H1 (cell line): Measurements from ENCODE around the gene STEAP2. TPM values are rescaled to one million over a fixed set of nuclear protein-coding genes. Genes with fewer than 3 reads are reported as not detected.

ENCODE experiments used
- CTCF ChIA-PET: fragments of 300-600 bp; sonication (Branson Sonifier 250); formaldehyde crosslinking; loops from one replicate; lab custom pipeline; 2021; ENCODE audit not compliant: partially characterized antibody; lab: Charles Lee
- POLR2A ChIA-PET: fragments of 300-600 bp; sonication (Branson Sonifier 250); formaldehyde crosslinking; loops from one replicate; lab custom pipeline; 2021; ENCODE audit warnings: inconsistent platforms; ENCODE audit not compliant: partially characterized antibody; lab: Charles Lee
- DNase-seq, 2 experiments: peaks; one replicate each; pipeline versions ENCODE4 v3.0.0 to v3.0.0-alpha.2; 2010 to 2022; ENCODE audit warnings: low spot score in 2 of 2, low read depth in 1 of 2, mixed read lengths in 1 of 2
- FAIRE-seq: peaks from 2 replicates; lab custom pipeline; 2011; peaks lifted over from hg19 to GRCh38; lab: Jason Lieb, UNC
- H2AFZ ChIP-seq: 2 replicates; pipeline ENCODE4 v1.8.1; 2012; ENCODE audit warnings: low read length, inconsistent platforms
- H2AK5ac ChIP-seq: 2 replicates; pipeline ENCODE4 v1.6.1; 2013; ENCODE audit warnings: low read depth, low read length
- H2BK120ac ChIP-seq: replicated peaks from 2 replicates; pipeline ENCODE3; 2013; ENCODE audit warnings: low read depth, low read length, inconsistent platforms
- H2BK12ac ChIP-seq: 2 replicates; pipeline ENCODE4 v1.6.1; 2013; ENCODE audit warnings: low read depth, low read length
- H2BK15ac ChIP-seq: 2 replicates; pipeline ENCODE4 v1.6.1; 2013; ENCODE audit warnings: low read length
- H2BK20ac ChIP-seq: 2 replicates; pipeline ENCODE4 v1.6.1; 2013; ENCODE audit warnings: low read length
- H2BK5ac ChIP-seq: 2 replicates; pipeline ENCODE4 v1.6.1; 2013; ENCODE audit warnings: low read depth, low read length
- H3K14ac ChIP-seq: 2 replicates; pipeline ENCODE4 v1.6.1; 2013; ENCODE audit warnings: inconsistent platforms; ENCODE audit not compliant: insufficient read length
- H3K18ac ChIP-seq: 2 replicates; pipeline ENCODE4 v1.6.1; 2013; ENCODE audit warnings: low read length; ENCODE audit errors: extremely low read depth
- H3K23ac ChIP-seq: 2 replicates; pipeline ENCODE4 v1.6.1; 2013; ENCODE audit warnings: inconsistent platforms; ENCODE audit not compliant: insufficient read length
- H3K23me2 ChIP-seq: 2 replicates; pipeline ENCODE4 v1.6.1; 2013; ENCODE audit warnings: low read depth, low read length
- H3K27ac ChIP-seq: 2 replicates; pipeline ENCODE4 v1.6.1; 2011; ENCODE audit warnings: low read depth, low read length, inconsistent platforms
- H3K27me3 ChIP-seq, 4 experiments: replicated peaks in 1 of 4; 1 replicate in 1 of 4; 2 replicates in 3 of 4; pipeline versions ENCODE4 v1.6.1 to v1.8.1; 2011 to 2013; ENCODE audit warnings: low read length in 3 of 4, mild to moderate bottlenecking in 3 of 4, inconsistent platforms in 2 of 4, mixed read lengths in 2 of 4, moderate library complexity in 1 of 4; ENCODE audit not compliant: control insufficient read depth in 3 of 4, insufficient read depth in 3 of 4; ENCODE audit errors: extremely low read depth in 1 of 4
- H3K36me3 ChIP-seq, 4 experiments: 2 replicates each; pipeline versions ENCODE4 v1.6.1 to v1.8.1; 2011 to 2013; ENCODE audit warnings: mild to moderate bottlenecking in 4 of 4, low read length in 3 of 4, moderate library complexity in 2 of 4, control low read depth in 1 of 4, inconsistent platforms in 1 of 4; ENCODE audit not compliant: insufficient read depth in 4 of 4, control insufficient read depth in 2 of 4
- H3K4ac ChIP-seq: replicated peaks from 2 replicates; pipeline ENCODE3; 2013; ENCODE audit warnings: low read length, low read depth, mixed read lengths, inconsistent platforms; ENCODE audit not compliant: insufficient read length
- H3K4me1 ChIP-seq, 4 experiments: replicated peaks in 1 of 4; 1 replicate in 1 of 4; 2 replicates in 3 of 4; pipeline versions ENCODE4 v1.6.1 to v1.8.1; 2011 to 2013; ENCODE audit warnings: low read length in 3 of 4, inconsistent platforms in 2 of 4, mixed read lengths in 1 of 4; ENCODE audit not compliant: insufficient read depth in 4 of 4, control insufficient read depth in 3 of 4
- H3K4me2 ChIP-seq, 2 experiments: 2 replicates each; pipeline versions ENCODE4 v1.6.1 to v1.8.1; 2011 to 2013; ENCODE audit warnings: low read depth in 2 of 2, low read length in 2 of 2, control low read depth in 1 of 2, inconsistent platforms in 1 of 2, mild to moderate bottlenecking in 1 of 2; ENCODE audit not compliant: insufficient read depth in 1 of 2
- H3K4me3 ChIP-seq, 4 experiments: fragments of 200-600, 300-600 bp in 1 of 4; sonication (generic), shearing (Covaris generic), sonication (Bioruptor Twin) in 1 of 4; 2 replicates each; pipeline versions ENCODE4 v1.5.1 to v1.8.1; 2011 to 2016; ENCODE audit warnings: low read length in 4 of 4, low read depth in 3 of 4, control low read depth in 2 of 4, inconsistent platforms in 2 of 4, mild to moderate bottlenecking in 2 of 4, mixed read lengths in 1 of 4, moderate library complexity in 1 of 4; ENCODE audit not compliant: insufficient read depth in 2 of 4; ENCODE audit errors: extremely low read depth in 1 of 4
- H3K56ac ChIP-seq: replicated peaks from 2 replicates; pipeline ENCODE3; 2013; ENCODE audit warnings: low read depth, mild to moderate bottlenecking, mixed read lengths, low read length, inconsistent platforms; ENCODE audit not compliant: insufficient read length
- H3K79me1 ChIP-seq: 2 replicates; pipeline ENCODE4 v1.6.1; 2013; ENCODE audit warnings: low read depth, low read length, control low read depth
- H3K79me2 ChIP-seq, 2 experiments: 2 replicates each; pipeline versions ENCODE4 v1.6.1 to v1.8.1; 2012 to 2013; ENCODE audit warnings: low read length in 2 of 2, mild to moderate bottlenecking in 2 of 2, inconsistent platforms in 1 of 2; ENCODE audit not compliant: insufficient read depth in 2 of 2, control insufficient read depth in 1 of 2
- H3K9ac ChIP-seq, 4 experiments: replicated peaks in 1 of 4; 1 replicate in 1 of 4; 2 replicates in 3 of 4; pipeline versions ENCODE4 v1.6.1 to v1.8.1; 2011 to 2013; ENCODE audit warnings: low read depth in 3 of 4, low read length in 3 of 4, control low read depth in 2 of 4, mild to moderate bottlenecking in 2 of 4, moderate library complexity in 2 of 4, inconsistent platforms in 1 of 4; ENCODE audit errors: extremely low read depth in 1 of 4
- H3K9me3 ChIP-seq, 2 experiments: 2 replicates each; pipeline versions ENCODE4 v1.6.1 to v1.8.1; 2012 to 2013; ENCODE audit warnings: mild to moderate bottlenecking in 2 of 2, moderate library complexity in 2 of 2, control low read depth in 1 of 2, inconsistent platforms in 1 of 2, low read depth in 1 of 2, low read length in 1 of 2, mixed read lengths in 1 of 2; ENCODE audit not compliant: insufficient read depth in 2 of 2
- H4K20me1 ChIP-seq, 2 experiments: replicated peaks in 1 of 2; 2 replicates each; pipeline versions ENCODE3 to v1.8.1; 2011 to 2013; ENCODE audit warnings: inconsistent platforms in 2 of 2, low read length in 2 of 2, mild to moderate bottlenecking in 1 of 2; ENCODE audit not compliant: insufficient read depth in 2 of 2, control insufficient read depth in 1 of 2
- H4K5ac ChIP-seq: 2 replicates; pipeline ENCODE4 v1.6.1; 2013; ENCODE audit warnings: low read length, low read depth, mixed read lengths, inconsistent platforms; ENCODE audit not compliant: insufficient read length
- H4K8ac ChIP-seq: 2 replicates; pipeline ENCODE4 v1.8.0; 2013; ENCODE audit warnings: mild to moderate bottlenecking, moderate library complexity, low read length, inconsistent platforms; ENCODE audit not compliant: insufficient read depth; ENCODE audit errors: extremely low read depth
- H4K91ac ChIP-seq: replicated peaks from 2 replicates; pipeline ENCODE3; 2013; ENCODE audit warnings: low read length, mixed read lengths, inconsistent platforms; ENCODE audit not compliant: insufficient read length
- KDM1A ChIP-seq: fragments of 200-600, 300-600 bp; sonication (generic); IDR thresholded peaks from 2 replicates; pipeline ENCODE4 v1.7.1; 2016; ENCODE audit warnings: mild to moderate bottlenecking, low read length, borderline replicate concordance
- POLR2AphosphoS5 ChIP-seq: IDR thresholded peaks from 2 replicates; pipeline ENCODE4 v1.6.1; 2011; ENCODE audit warnings: low read depth, low read length
- RAD21 ChIP-seq, 2 experiments: IDR thresholded peaks in 1 of 2; conservative IDR thresholded peaks in 1 of 2; 2 replicates each; pipeline ENCODE4 v1.6.1; 2011; ENCODE audit warnings: low read depth in 2 of 2, low read length in 2 of 2, improper control_type of control experiment in 1 of 2, inconsistent platforms in 1 of 2, mild to moderate bottlenecking in 1 of 2, moderate library complexity in 1 of 2
- TAF1 ChIP-seq: IDR thresholded peaks from 2 replicates; pipeline ENCODE4 v1.6.1; 2011; ENCODE audit warnings: mild to moderate bottlenecking, low read depth, low read length
- WGBS, 2 experiments: shearing (Covaris generic) in 1 of 2; methylation state at CpG; one replicate each; pipeline versions ENCODE4 v1.1.6 to v1.1.7; 2013 to 2015; ENCODE audit warnings: low lambda C conversion rate in 2 of 2, mixed read lengths in 2 of 2, inconsistent platforms in 1 of 2, low coverage in 1 of 2, missing lambda C conversion rate in 1 of 2; ENCODE audit not compliant: insufficient replicate concordance in 2 of 2, insufficient coverage in 1 of 2, insufficient read length in 1 of 2; ENCODE audit errors: extremely low coverage in 1 of 2, missing lambda C conversion rate in 1 of 2; 5-methylcytosine and 5-hydroxymethylcytosine counted together
- polyA plus RNA-seq, 7 experiments: library from polyadenylated mRNA; depleted of rRNA in 3 of 7; stranded (reverse) in 5 of 7; unstranded in 2 of 7; fragments of >200 nt in 5 of 7; fragments of 200-250 nt in 2 of 7; gene quantifications; 1 replicate in 5 of 7; 2 replicates in 1 of 7; 4 replicates in 1 of 7; pipeline versions ENCODE4 v1.2.1 to v1.2.3, GENCODE V29; 2011 to 2013; ENCODE audit warnings: missing spikeins in 2 of 7, mixed read lengths in 2 of 7
- total RNA-seq: library from RNA; stranded (reverse); fragmentation: NEBNext Ultra II Directional; extraction: Animal tissue kit (Norgen Biotek cat#: 25700); gene quantifications from 2 replicates; pipeline ENCODE4 v1.2.1, GENCODE V29; 2021

The STEAP2 gene
- total and polyA plus RNA-seq, 2 of the 8 experiments (the other 6 are each of a cell fraction or from before 2014, with no cell fraction given), result 13.4 to 18.4 TPM

- Histone ChIP-seq H3K56ac (no peak overlapping the region), H2AFZ (no peak overlapping the region)
- TF ChIP-seq RAD21 (IDR thresholded peaks at IDR 0.05 in 1 of 2, conservative IDR thresholded peaks at IDR 0.05 in 1 of 2; ENCODE audit: low read depth in 2 of 2, low read length in 2 of 2), result no peak
- no peak for TF ChIP-seq TAF1
- no peak for TF ChIP-seq POLR2AphosphoS5
- TF ChIP-seq KDM1A, result no peak
Measured at GRCh38 chr7:90267263-90267858, 55.8 kb downstream of the STEAP2 start.

More at GRCh38 chr7:90267263-90267858, 55.8 kb downstream of the STEAP2 start:
- FAIRE-seq (no peak), DNase-seq (no peak)
- H2BK12ac ChIP-seq, result no peak overlapping the region
- H3K14ac ChIP-seq, result no peak overlapping the region
- H2BK20ac ChIP-seq, result no peak overlapping the region
- H4K5ac ChIP-seq, result no peak overlapping the region
- no peak overlapping the region for H3K4ac ChIP-seq
- WGBS, 2 experiments, result 86% methylated on average over 5 of the region's 5 CpGs; no CpG with 5 or more reads in 1 of the 2 experiments
- no peaks in the 10 kb centered on the region for H4K20me1 ChIP-seq
- H4K91ac ChIP-seq, result no peak overlapping the region
- H3K4me2 ChIP-seq, result no peak overlapping the region
- H4K8ac ChIP-seq, result no peak overlapping the region
- no peak overlapping the region for H3K27ac ChIP-seq
- no peak overlapping the region for H2BK15ac ChIP-seq
- no peak overlapping the region for H3K23ac ChIP-seq
- no peaks in the 10 kb centered on the region for H3K36me3 ChIP-seq
- no peak overlapping the region for H2BK120ac ChIP-seq
- no peaks in the 10 kb centered on the region for H3K4me1 ChIP-seq
- H2BK5ac ChIP-seq, result no peak overlapping the region
- ChIA-PET POLR2A (no interaction called here), CTCF (interaction anchor here (0.9 to 1.3 kb wide), 2 partner anchors 16 to 114 kb away, joined by 3 read pairs; partner anchors contain the start of gene STEAP1)
- no peak overlapping the region for H3K9ac ChIP-seq
- H3K79me2 ChIP-seq, result no peaks in the 10 kb centered on the region
- no peaks in the 10 kb centered on the region for H3K9me3 ChIP-seq
- H3K27me3 ChIP-seq, result no peaks in the 10 kb centered on the region
- H3K23me2 ChIP-seq, result no peaks in the 10 kb centered on the region
- no peak overlapping the region for H3K18ac ChIP-seq
- H3K79me1 ChIP-seq, result no peaks in the 10 kb centered on the region
- no peak overlapping the region for H3K4me3 ChIP-seq
- H2AK5ac ChIP-seq, result no peak overlapping the region
